ENCODE measurements around the gene RASL10B. TPM values are rescaled to one million over a fixed set of nuclear protein-coding genes. Genes with fewer than 3 reads are reported as not detected.

The RASL10B gene
- total RNA-seq, 1 donor from 2014 or later, result 16.2 TPM

GRCh38 chr17:35693662-35694061 is 37.8 kb upstream of the RASL10B start:
- no peak for TF ChIP-seq CTCF (IDR thresholded peaks at IDR 0.05)
- no peak overlapping the region for H3K4me3 Mint-ChIP-seq (ENCODE audit: unreplicated experiment)

GRCh38 chr17:35694906-35695305 is 36.5 kb upstream of the RASL10B start:
- no peak for TF ChIP-seq CTCF (IDR thresholded peaks at IDR 0.05)
- no peak overlapping the region for H3K27ac Mint-ChIP-seq (ENCODE audit: unreplicated experiment)

More at GRCh38 chr17:35693662-35694061, 37.8 kb upstream of the RASL10B start:
- Mint-ChIP-seq H3K4me1 (ENCODE audit: unreplicated experiment) (peaks cover 18% of the 10 kb centered on the region), H3K27me3 (ENCODE audit: unreplicated experiment) (no peaks in the 10 kb centered on the region), H3K27ac (ENCODE audit: unreplicated experiment) (peak overlapping the region; percentile 50), H3K9me3 (ENCODE audit: unreplicated experiment) (peaks cover 5% of the 10 kb centered on the region), H3K36me3 (ENCODE audit: unreplicated experiment) (peaks cover 32% of the 10 kb centered on the region)
- no peak for DNase-seq (ENCODE audit: extremely low spot score, unreplicated experiment)

GRCh38 chr17:35695613-35696012 is 35.8 kb upstream of the RASL10B start:
- H3K27me3 Mint-ChIP-seq (ENCODE audit: unreplicated experiment), result no peaks in the 10 kb centered on the region

More at GRCh38 chr17:35694906-35695305, 36.5 kb upstream of the RASL10B start:
- H3K9me3 Mint-ChIP-seq (ENCODE audit: unreplicated experiment), result peaks cover 3% of the 10 kb centered on the region
- no peak overlapping the region for H3K4me3 Mint-ChIP-seq (ENCODE audit: unreplicated experiment)
- no peak for DNase-seq (ENCODE audit: extremely low spot score, unreplicated experiment)
- H3K4me1 Mint-ChIP-seq (ENCODE audit: unreplicated experiment), result peaks cover 18% of the 10 kb centered on the region
- H3K36me3 Mint-ChIP-seq (ENCODE audit: unreplicated experiment), result peaks cover 26% of the 10 kb centered on the region
- no peaks in the 10 kb centered on the region for H3K27me3 Mint-ChIP-seq (ENCODE audit: unreplicated experiment)

GRCh38 chr17:35698800-35699199 is 32.6 kb upstream of the RASL10B start:
- H3K4me3 Mint-ChIP-seq (ENCODE audit: unreplicated experiment), result no peak overlapping the region
- H3K27ac Mint-ChIP-seq (ENCODE audit: unreplicated experiment), result no peak overlapping the region
- no peak for TF ChIP-seq CTCF (IDR thresholded peaks at IDR 0.05)
- H3K36me3 Mint-ChIP-seq (ENCODE audit: unreplicated experiment), result peaks cover 20% of the 10 kb centered on the region
- H3K4me1 Mint-ChIP-seq (ENCODE audit: unreplicated experiment), result peaks cover 26% of the 10 kb centered on the region
- H3K9me3 Mint-ChIP-seq (ENCODE audit: unreplicated experiment), result no peaks in the 10 kb centered on the region
- no peaks in the 10 kb centered on the region for H3K27me3 Mint-ChIP-seq (ENCODE audit: unreplicated experiment)
- no peak for DNase-seq (ENCODE audit: extremely low spot score, unreplicated experiment)

More at GRCh38 chr17:35695613-35696012, 35.8 kb upstream of the RASL10B start:
- Mint-ChIP-seq H3K9me3 (ENCODE audit: unreplicated experiment) (no peaks in the 10 kb centered on the region), H3K4me3 (ENCODE audit: unreplicated experiment) (no peak overlapping the region), H3K27ac (ENCODE audit: unreplicated experiment) (no peak overlapping the region), H3K36me3 (ENCODE audit: unreplicated experiment) (peaks cover 20% of the 10 kb centered on the region), H3K4me1 (ENCODE audit: unreplicated experiment) (peaks cover 18% of the 10 kb centered on the region)
- DNase-seq (ENCODE audit: extremely low spot score, unreplicated experiment), result no peak
- no peak for TF ChIP-seq CTCF (IDR thresholded peaks at IDR 0.05)

- no peaks in the 10 kb centered on the region for H3K27me3 Mint-ChIP-seq (ENCODE audit: unreplicated experiment)
- no peak overlapping the region for H3K27ac Mint-ChIP-seq (ENCODE audit: unreplicated experiment)
- no peaks in the 10 kb centered on the region for H3K9me3 Mint-ChIP-seq (ENCODE audit: unreplicated experiment)
- no peak for TF ChIP-seq CTCF (IDR thresholded peaks at IDR 0.05)
- peaks cover 17% of the 10 kb centered on the region for H3K36me3 Mint-ChIP-seq (ENCODE audit: unreplicated experiment)
- no peak for DNase-seq (ENCODE audit: extremely low spot score, unreplicated experiment)
- no peak overlapping the region for H3K4me3 Mint-ChIP-seq (ENCODE audit: unreplicated experiment)
- peaks cover 26% of the 10 kb centered on the region for H3K4me1 Mint-ChIP-seq (ENCODE audit: unreplicated experiment)
These were observed 31.3 kb upstream of the RASL10B start for GRCh38 chr17:35700150-35700549.

All from osteocyte (in vitro differentiated cells).